Transverse colon (tissue), 4 donors: ENCODE data around the gene ETNPPL.

Experiments
- EP300 ChIP-seq: sonication (generic); formaldehyde crosslinking; IDR thresholded peaks from one replicate; pipeline ENCODE4 v1.6.1; 2017; ENCODE audit warnings: antibody characterized with exemption, low read depth
- POLR2A ChIP-seq: fragments of 450-650 bp; IDR thresholded peaks from one replicate; pipeline ENCODE4 v1.6.1; 2016; ENCODE audit warnings: antibody characterized with exemption, mild to moderate bottlenecking, moderate library complexity
- POLR2AphosphoS5 ChIP-seq, 3 donors: sonication (generic); formaldehyde crosslinking; IDR thresholded peaks; one replicate each; pipeline ENCODE4 v1.6.1; 2016; ENCODE audit warnings: antibody characterized with exemption in 3 of 3
- TF ChIP-seq, protein P1 (sequence below), 5 experiments: fragments of 200-600 bp in 3 of 5; fragments of 450-650 bp in 2 of 5; sonication (generic) in 3 of 5; IDR thresholded peaks; 1 replicate in 2 of 5; 2 replicates in 3 of 5; pipeline ENCODE4 v1.5.1; 2016 to 2017; ENCODE audit warnings: antibody characterized with exemption in 5 of 5, inconsistent platforms in 3 of 5, mild to moderate bottlenecking in 2 of 5, moderate library complexity in 1 of 5

DNA sequence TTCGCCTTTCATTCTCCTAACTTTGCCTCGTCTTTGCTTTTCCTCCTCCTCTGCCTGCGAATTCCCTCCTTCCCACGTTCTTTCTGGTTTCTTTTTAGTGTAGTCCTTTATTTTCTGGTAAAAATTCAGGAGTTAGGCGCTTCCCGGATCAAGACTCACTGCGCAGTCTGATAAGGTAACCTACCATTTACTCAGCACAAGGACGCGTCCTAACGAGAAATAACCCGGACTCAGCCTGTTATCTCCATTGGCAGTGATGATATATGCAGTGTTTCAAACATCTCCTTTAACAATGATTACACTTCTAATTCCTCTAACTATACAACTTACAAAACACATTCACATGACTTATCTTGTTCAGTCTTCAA lies 357 bp upstream of the ETNPPL start:
- TF ChIP-seq, protein P1, sequence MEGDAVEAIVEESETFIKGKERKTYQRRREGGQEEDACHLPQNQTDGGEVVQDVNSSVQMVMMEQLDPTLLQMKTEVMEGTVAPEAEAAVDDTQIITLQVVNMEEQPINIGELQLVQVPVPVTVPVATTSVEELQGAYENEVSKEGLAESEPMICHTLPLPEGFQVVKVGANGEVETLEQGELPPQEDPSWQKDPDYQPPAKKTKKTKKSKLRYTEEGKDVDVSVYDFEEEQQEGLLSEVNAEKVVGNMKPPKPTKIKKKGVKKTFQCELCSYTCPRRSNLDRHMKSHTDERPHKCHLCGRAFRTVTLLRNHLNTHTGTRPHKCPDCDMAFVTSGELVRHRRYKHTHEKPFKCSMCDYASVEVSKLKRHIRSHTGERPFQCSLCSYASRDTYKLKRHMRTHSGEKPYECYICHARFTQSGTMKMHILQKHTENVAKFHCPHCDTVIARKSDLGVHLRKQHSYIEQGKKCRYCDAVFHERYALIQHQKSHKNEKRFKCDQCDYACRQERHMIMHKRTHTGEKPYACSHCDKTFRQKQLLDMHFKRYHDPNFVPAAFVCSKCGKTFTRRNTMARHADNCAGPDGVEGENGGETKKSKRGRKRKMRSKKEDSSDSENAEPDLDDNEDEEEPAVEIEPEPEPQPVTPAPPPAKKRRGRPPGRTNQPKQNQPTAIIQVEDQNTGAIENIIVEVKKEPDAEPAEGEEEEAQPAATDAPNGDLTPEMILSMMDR (IDR thresholded peaks at IDR 0.05), result no peak
- TF ChIP-seq POLR2A (no peak), EP300 (no peak), POLR2AphosphoS5 (IDR thresholded peaks at IDR 0.05) (no peak)
